ENCODE data around the gene CHN1.

DNA sequence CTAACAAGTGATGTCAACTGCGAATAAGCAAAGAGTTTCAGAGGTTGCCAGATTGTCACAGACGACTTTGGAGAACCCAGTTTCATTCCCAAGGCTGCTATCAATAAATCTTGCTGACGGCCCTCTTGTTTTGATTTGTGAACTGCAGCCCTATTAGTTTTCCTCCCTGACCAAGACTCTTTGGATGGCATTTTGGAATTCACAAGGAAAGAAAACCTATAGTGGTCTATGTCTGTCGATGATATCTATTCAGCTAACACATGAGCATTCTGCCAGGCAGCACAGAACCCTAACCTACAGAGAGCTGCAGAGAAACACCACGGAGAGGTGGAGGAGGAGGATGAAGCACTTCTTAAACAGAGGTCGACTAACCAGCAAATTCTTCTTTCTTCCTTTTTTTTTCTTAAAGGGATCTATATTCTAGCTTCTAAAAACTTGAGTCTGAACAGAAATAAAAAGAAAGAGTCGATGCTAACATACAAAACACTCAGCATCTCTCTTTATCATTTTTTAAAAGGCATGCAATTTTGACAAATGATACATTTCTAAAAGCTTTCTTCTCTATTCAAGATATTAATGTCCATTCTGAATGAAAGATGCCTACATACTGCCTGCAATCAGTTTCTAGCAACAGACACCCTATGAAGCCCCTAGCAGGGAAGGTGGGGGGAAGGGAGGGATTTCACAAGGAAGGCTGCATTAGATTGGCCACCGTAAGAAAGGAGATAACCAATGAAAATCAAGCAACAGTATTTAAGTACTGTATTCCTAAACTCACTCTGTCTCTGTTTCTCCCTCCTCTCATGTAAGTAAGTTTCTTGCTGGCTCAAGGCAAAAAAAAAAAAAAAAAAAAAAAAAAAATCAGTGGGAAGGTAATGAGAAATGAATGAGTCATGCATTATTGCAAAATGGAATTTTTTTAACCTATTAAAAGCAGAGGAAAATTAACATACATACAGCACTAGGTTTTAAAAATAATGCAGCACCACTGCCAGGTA is 157.9 kb downstream of the CHN1 start:
- TF ChIP-seq, protein P1, sequence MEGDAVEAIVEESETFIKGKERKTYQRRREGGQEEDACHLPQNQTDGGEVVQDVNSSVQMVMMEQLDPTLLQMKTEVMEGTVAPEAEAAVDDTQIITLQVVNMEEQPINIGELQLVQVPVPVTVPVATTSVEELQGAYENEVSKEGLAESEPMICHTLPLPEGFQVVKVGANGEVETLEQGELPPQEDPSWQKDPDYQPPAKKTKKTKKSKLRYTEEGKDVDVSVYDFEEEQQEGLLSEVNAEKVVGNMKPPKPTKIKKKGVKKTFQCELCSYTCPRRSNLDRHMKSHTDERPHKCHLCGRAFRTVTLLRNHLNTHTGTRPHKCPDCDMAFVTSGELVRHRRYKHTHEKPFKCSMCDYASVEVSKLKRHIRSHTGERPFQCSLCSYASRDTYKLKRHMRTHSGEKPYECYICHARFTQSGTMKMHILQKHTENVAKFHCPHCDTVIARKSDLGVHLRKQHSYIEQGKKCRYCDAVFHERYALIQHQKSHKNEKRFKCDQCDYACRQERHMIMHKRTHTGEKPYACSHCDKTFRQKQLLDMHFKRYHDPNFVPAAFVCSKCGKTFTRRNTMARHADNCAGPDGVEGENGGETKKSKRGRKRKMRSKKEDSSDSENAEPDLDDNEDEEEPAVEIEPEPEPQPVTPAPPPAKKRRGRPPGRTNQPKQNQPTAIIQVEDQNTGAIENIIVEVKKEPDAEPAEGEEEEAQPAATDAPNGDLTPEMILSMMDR (IDR thresholded peaks at IDR 0.05; ENCODE audit: control extremely low read depth in 1 of 3, insufficient read depth in 1 of 3, low read depth in 1 of 3, low read length in 3 of 3): no peak
- TF ChIP-seq POLR2AphosphoS5 (IDR thresholded peaks at IDR 0.05; ENCODE audit: low read depth, low read length) (no peak), RAD21 (IDR thresholded peaks at IDR 0.05 in 1 of 2, conservative IDR thresholded peaks at IDR 0.05 in 1 of 2; ENCODE audit: low read depth in 2 of 2, low read length in 2 of 2) (no peak), SP1 (IDR thresholded peaks at IDR 0.05; ENCODE audit: low read depth, low read length) (no peak), CHD2 (IDR thresholded peaks at IDR 0.05; ENCODE audit: low read length) (no peak), EZH2 (IDR thresholded peaks at IDR 0.05; ENCODE audit: low read depth, low read length, severe bottlenecking) (no peak), YY1 (IDR thresholded peaks at IDR 0.05; ENCODE audit: low read depth, low read length) (no peak), POLR2A (IDR thresholded peaks at IDR 0.05; ENCODE audit: control extremely low read depth in 1 of 2, low read depth in 2 of 2, low read length in 2 of 2) (no peak)
- TF ChIP-seq, protein P2, sequence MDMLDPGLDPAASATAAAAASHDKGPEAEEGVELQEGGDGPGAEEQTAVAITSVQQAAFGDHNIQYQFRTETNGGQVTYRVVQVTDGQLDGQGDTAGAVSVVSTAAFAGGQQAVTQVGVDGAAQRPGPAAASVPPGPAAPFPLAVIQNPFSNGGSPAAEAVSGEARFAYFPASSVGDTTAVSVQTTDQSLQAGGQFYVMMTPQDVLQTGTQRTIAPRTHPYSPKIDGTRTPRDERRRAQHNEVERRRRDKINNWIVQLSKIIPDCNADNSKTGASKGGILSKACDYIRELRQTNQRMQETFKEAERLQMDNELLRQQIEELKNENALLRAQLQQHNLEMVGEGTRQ (IDR thresholded peaks at IDR 0.05; ENCODE audit: low read length): no peak
- TF ChIP-seq, protein P3, sequence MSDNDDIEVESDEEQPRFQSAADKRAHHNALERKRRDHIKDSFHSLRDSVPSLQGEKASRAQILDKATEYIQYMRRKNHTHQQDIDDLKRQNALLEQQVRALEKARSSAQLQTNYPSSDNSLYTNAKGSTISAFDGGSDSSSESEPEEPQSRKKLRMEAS (IDR thresholded peaks at IDR 0.05): no peak

Measured in H1 (cell line).